Urothelium cell line (cell line): ENCODE results near the gene JMJD1C.
A peak's percentile ranks its signal among the peaks of the same experiment; 100 is the strongest.

Experiments used
- DNase-seq: peaks from one replicate; pipeline ENCODE4 v3.0.0; 2011; ENCODE audit warnings: low spot score, mixed read lengths
- FAIRE-seq: peaks from 2 replicates; lab custom pipeline; 2011; peaks lifted over from hg19 to GRCh38; lab: Jason Lieb, UNC

The JMJD1C gene

DNA sequence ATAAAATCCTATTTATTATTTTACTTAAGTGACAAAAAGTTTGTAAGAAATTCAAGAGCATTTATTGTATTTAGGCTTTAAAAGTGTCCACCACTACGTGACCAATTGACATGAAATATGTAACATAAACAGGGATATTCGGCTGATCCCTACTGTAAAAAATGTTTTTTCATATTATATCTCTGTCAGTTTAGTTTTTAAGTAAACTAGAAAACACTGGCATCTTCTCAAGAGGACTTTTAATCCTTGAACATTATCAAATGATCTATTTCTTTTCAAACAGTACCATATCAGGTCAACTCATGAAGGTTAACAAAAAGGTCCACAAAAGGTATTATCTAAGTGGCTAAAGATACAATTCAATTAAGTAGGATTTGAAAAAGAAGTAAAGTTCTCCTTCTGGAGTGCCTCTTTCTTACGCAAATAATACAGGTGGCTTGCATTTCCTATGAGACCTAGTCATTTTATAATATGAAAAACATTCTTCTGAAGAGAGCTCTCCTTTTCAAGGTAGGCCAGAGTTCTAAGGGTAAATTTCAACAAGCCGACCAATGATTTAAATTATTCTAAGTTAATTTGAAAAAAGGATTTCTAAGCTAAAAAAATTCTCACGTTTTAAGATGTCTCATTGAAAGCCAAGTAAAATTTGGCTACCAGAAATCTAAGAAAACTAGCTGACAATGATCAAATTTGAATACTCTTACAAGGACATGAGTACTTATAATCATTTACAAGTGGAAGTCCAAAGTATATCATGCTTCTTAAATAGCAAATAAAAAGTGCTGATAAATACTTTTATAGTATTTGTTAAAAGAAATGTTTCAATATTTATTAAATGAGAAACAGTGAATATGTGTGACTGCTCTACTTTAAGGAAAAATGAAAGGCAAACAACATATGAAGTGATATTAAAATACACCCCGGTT lies 199.1 kb downstream of the JMJD1C start:
- DNase-seq (no peak), FAIRE-seq (no peak)

- no peak for FAIRE-seq
- no peak for DNase-seq
These were observed 200.0 kb downstream of the JMJD1C start for GRCh38 chr10:63265683-63266235.

GRCh38 chr10:63265222-63265617 lies 200.6 kb downstream of the JMJD1C start:
- peak; percentile 46 for DNase-seq
- FAIRE-seq = no peak

DNA sequence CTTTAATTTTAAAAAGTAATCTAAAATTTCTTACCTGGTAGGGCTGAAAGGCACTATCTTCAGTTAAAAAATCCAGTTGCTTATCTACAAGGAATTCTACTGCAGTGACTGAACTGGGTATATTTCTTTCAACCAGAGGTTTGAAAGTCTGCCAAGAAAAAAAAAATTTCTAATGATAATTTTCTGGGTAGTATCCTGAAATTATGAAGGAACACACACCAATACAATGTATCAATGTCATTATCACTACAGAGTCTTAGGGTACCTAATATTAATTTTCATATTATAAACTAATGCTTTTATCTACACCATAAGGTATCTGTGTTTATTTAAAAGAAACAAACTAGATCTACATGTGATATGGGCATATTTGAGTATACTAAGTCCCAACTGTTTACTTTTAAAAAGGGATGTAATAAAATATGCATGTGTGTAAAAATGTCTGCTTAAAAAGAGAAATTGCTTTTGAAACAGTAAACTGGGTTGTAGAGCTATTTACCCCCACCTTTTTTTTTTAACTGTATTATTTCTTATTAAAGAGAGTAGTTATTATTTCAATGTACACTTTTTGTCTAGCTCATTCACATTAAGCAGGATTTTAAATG lies 201.1 kb downstream of the JMJD1C start:
- DNase-seq = no peak
- no peak for FAIRE-seq

DNA sequence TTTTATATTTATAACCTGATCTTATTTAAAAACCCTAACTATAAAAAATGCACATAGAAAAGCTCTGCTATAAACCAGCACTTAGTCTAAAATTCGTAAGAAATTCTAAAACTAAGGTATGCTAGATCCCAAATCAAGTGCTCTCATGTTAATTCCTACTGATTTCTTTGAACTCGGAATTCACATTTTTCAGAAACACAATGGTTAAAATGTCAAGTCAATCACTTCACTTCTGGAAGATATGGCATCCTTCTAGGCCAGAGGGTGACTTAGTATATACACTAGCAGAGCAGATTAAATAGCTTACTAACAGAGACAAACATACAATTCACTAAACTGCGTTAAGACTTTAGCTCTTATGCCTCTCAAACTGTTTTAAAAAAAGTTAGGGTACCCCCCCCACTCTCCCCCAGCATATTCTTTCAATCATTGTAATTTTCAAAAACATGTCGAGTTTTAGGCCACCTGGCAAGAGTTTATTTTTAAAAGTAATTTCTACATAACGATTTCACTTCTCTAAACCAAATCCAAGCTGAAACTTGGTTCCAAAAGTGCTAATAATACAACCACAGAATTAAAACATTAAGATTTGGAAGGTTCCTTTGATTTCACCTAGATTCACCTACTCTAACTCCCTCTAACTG lies 203.2 kb downstream of the JMJD1C start:
- no peak for FAIRE-seq
- no peak for DNase-seq

DNA sequence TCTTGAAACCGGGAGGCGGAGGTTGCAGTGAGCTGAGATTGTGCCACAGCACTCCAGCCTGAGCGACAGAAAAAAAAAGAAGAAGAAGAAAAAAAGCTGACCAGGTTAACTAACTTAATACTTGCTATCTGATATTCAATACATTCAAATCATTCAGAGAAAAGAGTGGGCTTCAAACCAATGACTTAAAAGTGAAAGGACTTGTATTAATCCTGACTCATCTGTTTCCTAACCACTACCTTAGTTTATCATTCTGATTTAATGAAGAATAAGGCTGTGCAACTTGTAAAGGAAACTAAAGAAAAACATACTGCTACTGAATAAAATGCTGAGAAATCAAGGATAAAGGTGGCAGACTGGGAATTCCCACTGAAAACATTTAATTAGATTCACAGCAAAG lies 204.3 kb downstream of the JMJD1C start:
- FAIRE-seq (no peak), DNase-seq (no peak)

DNA sequence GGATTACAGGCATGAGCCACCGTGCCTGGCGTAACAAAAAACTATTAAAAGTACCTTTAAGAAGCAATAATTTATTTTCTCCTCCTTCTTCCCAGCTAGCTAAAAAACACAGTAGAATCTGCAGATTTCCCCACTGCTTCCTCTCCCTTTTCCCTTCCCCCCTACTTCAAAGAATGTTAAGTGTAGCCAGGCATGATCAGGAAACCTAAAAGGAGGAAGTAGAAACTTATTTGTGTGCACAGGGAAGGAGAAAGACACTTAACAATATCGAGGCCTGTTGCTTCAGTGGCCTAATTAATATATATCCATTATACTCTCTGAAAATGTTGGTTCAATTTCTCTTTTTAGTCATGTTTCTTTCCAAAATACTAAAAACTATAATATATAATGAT lies 204.9 kb downstream of the JMJD1C start:
- DNase-seq = no peak
- no peak for FAIRE-seq

DNA sequence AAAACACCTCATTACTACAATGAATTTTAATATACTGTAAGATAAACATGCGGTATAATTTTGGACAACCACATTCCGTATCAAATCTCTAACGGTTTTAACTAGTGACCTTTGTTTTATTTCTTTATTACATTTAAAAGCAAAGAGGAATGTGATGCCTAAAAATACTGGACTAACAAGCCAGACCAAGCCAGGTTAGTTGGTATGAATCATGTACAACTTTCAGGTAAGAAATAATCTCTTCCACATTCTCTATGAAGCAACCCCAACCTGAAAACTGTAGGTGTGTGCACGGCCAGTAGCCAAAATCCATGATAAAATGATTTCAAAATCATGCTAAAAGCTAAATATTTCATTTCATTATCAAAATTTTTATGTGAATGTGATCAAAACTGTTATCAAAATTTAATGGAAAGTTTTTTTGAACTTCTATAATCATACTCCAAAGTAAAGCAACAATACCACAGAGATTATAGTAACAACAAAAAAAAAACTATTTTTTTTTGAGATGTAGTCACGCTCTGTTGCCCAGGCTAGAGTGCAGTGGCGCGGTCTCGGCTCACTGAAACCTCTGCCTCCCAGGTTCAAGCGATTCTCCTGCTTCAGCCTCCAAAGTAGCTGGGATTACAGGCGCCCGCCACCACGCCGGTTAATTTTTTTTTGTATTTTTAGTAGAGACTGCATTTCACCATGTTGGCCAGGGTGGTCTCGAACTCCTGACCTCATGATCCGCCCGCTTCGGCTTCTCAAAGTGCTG lies 205.5 kb downstream of the JMJD1C start:
- DNase-seq = no peak
- FAIRE-seq = no peak

DNA sequence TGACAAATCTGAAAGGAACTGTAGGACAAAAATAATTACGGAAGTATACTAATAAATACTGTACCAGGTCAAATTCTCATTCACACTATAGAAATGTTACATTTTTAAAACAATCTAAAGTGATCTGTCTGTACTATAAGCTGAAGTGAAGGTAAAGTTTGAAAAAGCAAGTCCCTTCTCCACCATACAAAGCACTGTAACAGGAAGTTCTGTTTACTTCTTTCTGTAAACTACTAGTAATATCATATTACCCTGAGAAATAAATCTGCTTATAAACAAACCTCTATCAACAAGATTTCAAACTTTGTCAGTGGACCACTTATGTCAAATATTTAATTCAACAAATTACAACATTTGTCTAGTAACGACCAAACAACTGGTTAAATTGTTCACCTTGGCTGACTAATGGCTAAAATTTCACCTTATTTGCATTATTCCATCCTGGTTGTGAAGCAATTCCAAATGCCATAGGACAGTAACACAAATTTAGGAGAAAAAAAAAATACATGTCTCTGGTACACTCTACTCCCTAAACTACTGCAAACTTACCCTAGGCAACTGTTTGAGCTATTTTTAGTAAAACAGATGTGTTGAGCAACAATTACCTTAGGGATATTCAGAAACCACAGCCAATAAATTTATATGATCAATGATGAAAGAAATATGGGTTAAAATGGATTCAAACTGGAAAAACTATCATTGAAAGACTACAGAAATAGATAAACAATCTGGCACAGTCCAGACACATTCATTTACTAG lies 206.7 kb downstream of the JMJD1C start:
- no peak for DNase-seq
- no peak for FAIRE-seq

GRCh38 chr10:63257778-63258177 lies 208.0 kb downstream of the JMJD1C start:
- FAIRE-seq (no peak), DNase-seq (no peak)

DNA sequence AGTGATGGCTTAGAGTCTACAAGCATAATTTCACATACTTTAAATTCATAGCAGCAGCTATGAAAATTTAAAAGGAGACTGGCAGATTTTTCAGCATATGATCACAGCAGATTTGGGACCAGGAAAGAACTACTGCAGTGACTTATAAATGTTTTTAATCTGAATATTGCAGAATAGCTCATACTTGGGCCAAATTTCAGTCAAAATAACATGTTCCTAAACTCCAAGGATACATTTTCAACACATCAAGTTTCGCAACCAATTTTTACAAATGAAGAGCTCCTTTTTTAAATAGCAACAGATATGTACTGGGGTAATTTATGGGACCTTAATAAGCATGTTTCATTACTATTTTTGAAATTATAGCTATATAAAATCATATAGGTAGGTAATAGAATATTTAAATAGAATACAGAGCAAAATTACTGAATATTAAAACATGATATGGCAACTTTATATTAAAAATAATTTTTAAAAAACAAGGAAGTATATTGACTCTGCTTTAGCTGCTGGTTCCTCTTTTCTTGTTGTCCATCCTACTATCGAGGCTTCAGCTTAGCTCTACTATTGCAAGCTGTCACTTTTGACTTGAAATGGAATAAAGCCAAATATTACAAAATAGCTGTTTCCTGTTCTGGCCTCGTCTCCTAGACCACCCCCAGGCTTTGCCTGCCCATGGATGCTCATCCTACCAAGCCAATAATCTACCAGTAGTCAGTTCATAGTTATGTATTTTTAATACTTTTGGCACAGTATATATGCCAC lies 209.6 kb downstream of the JMJD1C start:
- no peak for DNase-seq
- no peak for FAIRE-seq

DNA sequence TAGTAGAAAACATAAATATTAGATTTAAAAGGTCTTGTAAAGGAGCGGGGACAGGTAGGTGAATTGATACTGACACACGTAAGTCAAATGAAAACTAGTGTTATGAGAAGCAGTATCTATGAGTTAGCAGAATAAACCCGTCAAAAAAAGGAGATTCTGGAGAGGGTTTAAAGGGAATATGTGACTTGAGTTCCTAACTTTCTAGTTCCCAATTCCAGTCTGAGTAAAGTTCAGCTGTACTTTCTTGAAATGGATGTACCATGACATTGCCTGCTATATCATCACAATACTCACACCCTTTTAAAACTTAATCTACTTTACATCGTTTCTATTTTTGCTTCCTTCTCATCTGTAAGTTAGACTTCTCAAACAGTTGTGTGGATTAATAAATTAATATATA lies 210.5 kb downstream of the JMJD1C start:
- FAIRE-seq (no peak), DNase-seq (no peak)

DNA sequence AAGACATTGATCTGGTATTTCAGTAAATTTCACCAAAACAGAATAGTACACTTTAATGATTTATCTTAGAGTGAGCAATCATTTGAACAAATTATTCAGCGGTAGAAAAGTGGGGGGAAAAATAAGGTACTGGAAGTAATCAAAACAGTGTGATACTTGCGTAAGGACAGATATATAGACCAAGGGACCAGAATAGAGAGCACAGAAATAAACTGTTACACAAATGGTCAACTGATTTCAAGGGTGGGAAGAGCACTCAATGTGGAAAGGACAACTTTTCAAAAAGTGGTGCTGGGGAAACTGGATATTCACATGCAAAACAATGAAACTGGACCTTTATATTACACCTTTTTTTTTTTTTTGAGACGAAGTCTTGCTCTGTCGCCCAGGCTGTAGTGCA lies 212.7 kb downstream of the JMJD1C start:
- no peak for FAIRE-seq
- no peak for DNase-seq

DNA sequence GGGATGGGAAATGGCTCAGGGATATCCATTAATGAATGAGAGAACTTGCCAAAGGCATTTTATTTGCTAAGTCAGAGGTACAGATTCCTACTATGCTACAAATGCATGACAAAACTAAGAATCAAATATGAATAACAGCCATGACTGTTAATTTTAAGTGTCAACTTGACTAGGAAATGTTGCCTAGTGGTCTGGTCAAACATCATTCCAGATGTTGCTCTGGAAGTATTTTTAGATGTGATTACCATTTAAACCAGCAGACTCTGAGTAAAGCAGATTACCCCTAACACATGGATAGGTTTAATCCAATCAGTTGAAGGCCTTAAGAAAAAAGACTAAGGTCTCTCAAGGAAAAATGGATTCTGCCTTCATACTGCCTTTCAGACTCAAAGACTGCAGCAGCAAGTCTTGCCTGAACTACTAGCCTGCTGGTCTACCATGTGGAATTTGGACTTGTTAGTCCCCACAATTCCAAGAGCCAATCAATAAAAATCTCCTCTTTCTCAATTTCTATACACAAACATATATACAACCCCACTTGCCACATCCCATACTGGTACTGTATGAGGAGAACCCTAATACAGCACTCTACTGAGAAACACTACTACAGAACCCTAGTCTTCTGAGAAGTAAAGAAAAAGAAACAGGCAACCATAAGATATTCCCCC lies 213.5 kb downstream of the JMJD1C start:
- DNase-seq (no peak), FAIRE-seq (no peak)

DNA sequence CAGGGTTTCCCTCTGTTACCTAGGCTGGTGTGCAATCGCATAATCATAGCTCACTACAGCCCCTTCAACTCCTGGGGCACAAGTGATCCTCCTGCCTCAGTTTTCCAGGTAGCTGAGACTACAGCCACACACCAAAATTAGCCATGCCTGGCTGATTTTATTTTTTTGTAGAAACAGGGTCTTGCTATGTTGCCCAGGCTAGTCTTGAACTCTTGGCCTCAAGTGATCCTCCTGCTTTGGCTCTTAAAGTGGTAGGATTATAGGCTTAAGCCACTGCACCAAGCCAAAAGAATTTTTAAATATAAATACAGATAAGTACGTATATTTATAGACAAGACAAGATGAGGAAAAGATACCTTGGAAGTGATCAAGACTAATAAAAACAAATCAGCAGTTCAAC lies 215.7 kb downstream of the JMJD1C start:
- FAIRE-seq (no peak), DNase-seq (no peak)

GRCh38 chr10:63247771-63248170 lies 218.0 kb downstream of the JMJD1C start:
- FAIRE-seq (no peak), DNase-seq (no peak)

DNA sequence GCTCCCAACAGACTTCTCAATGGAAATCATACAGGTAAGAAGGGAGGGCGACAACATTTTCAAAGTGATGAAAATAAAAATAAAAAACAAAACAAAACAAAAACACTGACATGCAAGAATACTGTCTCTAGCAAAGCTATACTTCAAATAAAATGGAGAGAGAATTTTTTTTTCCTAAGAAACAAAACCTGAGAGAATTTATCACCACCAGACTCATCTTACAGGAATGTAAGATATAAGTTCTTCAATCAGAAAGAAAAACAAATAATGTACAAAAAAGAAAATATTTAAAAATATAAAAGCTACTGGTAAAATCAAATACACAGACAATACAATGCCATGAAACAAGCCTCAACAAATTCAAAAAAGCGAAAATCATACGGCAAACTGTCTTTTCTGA lies 219.4 kb downstream of the JMJD1C start:
- no peak for DNase-seq
- no peak for FAIRE-seq

GRCh38 chr10:63241841-63242281 lies 223.9 kb downstream of the JMJD1C start:
- FAIRE-seq (no peak), DNase-seq (no peak)

- DNase-seq (no peak), FAIRE-seq (no peak)
These were observed 225.0 kb downstream of the JMJD1C start for GRCh38 chr10:63240807-63241206.
